ENCODE results near the gene CA10.

- TF ChIP-seq CTCF (IDR thresholded peaks at IDR 0.05; ENCODE audit: poor library complexity) (no peak), EZH2phosphoT487 (IDR thresholded peaks at IDR 0.05; ENCODE audit: low read depth, severe bottlenecking, unreplicated experiment) (no peak), EZH2 (IDR thresholded peaks at IDR 0.05; ENCODE audit: borderline replicate concordance) (no peak)
Observed at GRCh38 chr17:51650772-51651171, 507.7 kb downstream of the CA10 start.
